HG03565 (cell line): ENCODE results near the gene GPX6.
A peak's percentile ranks its signal among the peaks of the same experiment; 100 is the strongest.
"Not testable (repeated sequence)": the region's sequence is repeated elsewhere in the genome, so short reads cannot be mapped to it uniquely, and the experiment has no call there.

Experiments used
- ATAC-seq: cut with Tn5 transposase; IDR thresholded peaks from one replicate; pipeline ENCODE4 v1.9.1; 2021; ENCODE audit warnings: mild to moderate bottlenecking, moderate library complexity; ENCODE audit not compliant: unreplicated experiment

Gene GPX6

GRCh38 chr6:28525496-28526039 lies 10.0 kb upstream of the GPX6 start, which contains the start of gene GPX5:
Gene GPX5 (plus strand): TSS chr6:28525881. CDS start chr6:28526014, 133 bp downstream.
- ATAC-seq, result no peak

- no peak for ATAC-seq
Observed at GRCh38 chr6:28523241-28523622, 7.6 kb upstream of the GPX6 start.

DNA sequence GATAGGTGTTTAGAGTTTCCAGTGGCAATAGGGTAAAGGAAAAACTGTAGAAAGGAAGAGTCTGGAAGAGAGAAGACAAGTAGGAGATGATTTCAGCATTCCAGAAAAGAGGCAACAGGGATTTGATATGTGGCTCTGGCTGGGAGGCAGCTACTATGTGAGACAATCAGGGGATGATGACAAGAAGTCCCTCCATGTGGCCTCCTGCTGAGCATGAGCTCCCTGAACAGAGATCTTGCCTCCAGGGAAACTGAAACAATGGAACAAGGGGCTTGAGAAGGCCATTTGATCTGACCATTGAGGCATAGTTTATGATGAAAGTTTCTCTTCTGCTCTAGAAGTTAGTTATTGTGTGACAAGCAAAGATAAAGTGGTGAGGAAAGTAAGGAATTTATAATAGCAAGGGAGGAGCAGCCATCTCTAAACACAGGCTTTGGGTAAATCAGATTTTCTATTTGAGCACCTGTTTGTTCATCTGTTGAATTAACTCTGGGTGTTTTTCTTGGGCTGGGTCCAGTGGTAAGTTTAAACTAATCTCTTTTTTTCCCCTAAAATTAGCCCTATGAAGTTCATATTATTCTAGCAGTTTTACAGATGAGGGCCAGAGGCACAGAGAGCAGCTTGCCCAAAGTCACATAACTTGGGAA lies 7.1 kb upstream of the GPX6 start:
- ATAC-seq, result no peak

- ATAC-seq, result no peak
Observed at GRCh38 chr6:28517964-28518363, 2.4 kb upstream of the GPX6 start.

DNA sequence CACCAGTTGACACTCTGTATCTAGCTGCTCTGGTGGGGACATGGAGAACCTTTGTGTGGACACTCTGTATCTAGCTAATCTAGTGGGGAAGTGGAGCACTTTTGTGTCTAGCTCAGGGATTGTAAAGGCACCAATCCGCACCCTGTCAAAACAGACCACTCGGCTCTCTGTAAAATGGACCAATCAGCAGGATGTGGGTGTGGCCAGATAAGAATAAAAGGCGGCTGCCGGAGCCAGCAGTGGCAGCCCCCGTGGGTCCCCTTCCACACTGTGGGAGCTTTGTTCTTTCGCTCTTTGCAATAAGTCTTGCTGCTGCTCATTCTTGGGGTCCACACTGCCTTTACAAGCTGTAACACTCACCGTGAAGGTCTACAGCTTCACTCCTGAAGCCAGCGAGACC lies 3.2 kb downstream of the GPX6 start:
- ATAC-seq, result not testable (repeated sequence)

DNA sequence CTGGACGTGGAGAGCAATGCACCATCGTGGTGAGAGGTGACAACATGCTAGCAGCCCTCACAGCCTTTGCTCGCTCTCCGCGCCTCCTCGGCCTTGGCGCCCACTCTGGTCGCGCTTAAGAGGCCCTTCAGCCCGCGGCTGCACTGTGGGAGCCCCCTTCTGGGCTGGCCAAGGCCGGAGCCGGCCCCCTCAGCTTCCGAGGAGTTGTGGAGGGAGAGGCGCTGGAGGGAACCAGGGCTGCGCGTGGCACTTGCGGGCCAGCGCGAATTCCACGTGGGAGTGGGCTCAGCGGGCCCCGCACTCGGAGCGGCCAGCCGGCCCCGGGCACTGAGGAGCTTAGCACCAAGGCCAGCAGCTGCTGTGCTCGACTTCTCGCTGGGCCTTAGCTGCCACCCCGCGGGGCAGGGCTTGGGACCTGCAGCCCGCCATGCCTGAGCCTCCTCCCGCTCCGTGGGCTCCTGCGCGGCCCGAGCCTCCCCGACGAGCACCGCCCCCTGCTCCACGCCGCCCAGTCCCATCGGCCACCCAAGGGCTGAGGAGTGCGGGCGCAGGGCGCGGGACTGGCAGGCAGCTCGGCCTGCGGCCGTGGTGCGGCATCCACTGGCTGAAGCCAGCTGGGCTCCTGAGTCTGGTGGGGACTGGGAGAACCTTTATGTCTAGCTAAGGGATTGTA lies 3.8 kb downstream of the GPX6 start:
- ATAC-seq, result no peak

GRCh38 chr6:28506807-28507475 lies 8.7 kb downstream of the GPX6 start:
- no peak for ATAC-seq

DNA sequence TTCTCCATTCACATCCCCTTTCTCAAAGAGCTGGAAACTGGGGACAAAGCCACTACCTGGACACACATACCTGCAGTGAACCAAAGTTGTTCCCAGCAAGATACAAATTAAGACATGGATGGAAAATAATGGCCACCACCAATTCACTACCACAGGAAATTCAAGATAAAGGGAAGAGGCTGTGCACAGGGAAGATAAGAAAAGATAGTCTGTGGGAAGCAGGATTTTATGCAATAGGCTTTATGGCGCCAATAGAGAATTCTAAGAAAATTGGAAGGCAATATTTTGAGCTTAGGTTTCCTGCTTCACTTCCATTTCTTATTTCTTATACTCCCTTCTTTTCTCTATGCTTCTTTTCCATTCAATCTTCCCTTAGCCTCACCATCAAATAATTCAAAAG lies 9.9 kb downstream of the GPX6 start:
- ATAC-seq, result no peak

DNA sequence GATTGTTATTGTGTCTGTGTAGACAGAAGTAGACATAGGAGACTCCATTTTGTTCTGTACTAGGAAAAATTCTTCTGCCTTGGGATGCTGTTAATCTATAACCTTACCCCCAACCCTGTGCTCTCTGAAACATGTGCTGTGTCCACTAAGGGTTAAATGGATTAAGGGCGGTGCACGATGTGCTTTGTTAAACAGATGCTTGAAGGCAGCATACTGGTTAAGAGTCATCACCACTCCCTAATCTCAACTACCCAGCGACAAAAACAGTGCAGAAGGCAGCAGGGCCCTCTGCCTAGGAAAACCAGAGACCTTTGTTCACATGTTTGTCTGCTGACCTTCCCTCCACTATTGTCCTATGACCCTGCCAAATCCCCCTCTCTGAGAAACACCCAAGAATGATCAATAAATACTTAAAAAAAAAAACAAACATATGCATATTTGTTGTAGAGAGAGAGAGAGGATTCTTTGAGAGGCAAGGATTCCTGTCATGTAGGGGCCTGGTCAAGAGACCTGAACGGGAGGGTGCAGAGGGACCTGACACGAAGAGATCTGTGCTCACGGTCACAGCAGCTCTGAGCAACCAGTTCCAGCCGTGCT lies 12.8 kb downstream of the GPX6 start:
- ATAC-seq, result not testable (repeated sequence)

DNA sequence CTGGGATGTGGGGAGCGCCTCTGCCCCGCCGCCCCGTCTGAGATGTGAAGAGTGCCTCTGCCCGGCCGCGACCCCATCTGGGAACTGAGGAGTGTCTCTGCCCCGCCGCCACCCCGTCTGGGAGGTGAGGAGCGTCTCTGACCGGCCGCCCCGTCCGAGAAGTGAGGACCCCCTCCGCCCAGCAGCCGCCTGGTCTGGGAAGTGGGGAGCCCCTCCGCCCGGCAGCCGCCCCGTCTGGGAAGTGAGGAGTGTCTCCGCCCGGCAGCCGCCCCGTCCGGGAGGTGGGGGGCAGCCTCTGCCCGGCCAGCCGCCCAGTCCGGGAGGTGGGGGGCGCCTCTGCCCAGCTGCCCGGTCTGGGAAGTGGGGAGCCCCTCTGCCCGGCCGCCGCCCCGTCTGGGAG lies 13.5 kb downstream of the GPX6 start:
- not testable (repeated sequence) for ATAC-seq

GRCh38 chr6:28501259-28501658 lies 14.3 kb downstream of the GPX6 start:
- ATAC-seq, result no peak

GRCh38 chr6:28497893-28498292 lies 17.7 kb downstream of the GPX6 start:
- no peak for ATAC-seq

DNA sequence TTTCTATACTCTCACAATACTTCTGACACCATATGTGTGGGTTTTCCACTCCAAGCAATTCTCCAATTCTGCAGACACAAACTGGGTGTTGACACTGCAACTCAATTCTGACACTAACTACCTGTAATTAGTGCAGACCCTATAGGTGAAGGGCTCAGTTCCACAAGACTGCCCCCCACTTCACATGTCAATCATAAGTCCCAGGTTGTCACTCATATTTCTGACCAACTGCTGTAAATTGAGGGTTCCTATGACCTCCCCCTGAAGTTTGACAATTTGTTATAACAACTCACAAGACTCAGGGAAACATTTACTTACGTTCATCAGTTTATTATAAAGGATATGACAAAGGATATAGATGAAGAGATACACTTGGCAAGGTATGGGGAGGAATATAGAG lies 18.3 kb downstream of the GPX6 start:
- ATAC-seq, result no peak

- ATAC-seq, result no peak
Observed at GRCh38 chr6:28496099-28496779, 19.4 kb downstream of the GPX6 start.

DNA sequence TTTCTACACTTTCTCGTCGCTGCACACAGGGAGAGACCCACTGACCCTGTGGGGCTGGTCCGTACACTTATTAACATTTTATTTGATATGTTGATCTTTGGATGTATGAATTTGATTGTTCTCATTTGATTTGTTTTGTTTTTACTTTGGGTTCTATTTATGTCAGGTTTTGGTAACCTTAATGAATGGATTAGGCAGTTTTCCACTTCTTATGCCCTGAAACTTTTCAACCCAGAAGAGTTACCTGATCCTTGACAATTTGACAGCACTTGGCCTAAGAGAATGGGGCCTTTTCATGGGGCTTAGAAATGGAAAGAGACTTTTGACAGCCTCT lies 23.6 kb downstream of the GPX6 start:
- no peak for ATAC-seq

DNA sequence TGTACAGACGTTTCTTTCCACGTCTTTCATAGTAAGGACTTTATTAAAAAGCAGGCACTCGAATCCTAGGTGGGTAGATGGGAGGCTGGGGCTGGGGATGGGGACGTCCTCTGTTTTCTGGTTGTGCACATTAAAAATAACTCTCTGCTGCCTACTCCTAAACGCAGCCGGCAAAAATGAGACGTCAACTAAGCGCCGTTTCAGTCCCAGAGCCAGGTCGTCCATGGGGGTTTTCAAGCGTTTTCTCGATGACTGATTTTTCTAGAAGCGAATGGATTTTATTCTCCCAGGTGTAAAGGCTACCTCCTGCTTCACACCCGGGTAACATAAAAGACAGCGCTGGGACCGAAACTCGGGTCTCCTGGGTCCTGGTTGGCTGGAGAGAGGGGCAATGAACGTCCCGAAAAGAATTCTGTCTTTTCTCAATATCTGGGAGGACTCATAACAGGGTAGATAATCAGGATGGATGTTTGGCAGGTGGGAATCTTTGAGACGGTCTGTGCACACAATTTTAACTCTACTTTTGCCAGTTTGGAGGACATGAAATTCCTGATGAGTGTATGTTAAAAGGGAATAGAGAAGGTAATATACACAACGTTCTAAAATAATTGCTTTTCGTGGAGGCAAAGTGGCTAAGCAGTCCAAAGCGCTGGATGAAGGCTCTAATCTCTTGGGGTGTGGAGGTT lies 25.2 kb downstream of the GPX6 start:
- ATAC-seq, result no peak

DNA sequence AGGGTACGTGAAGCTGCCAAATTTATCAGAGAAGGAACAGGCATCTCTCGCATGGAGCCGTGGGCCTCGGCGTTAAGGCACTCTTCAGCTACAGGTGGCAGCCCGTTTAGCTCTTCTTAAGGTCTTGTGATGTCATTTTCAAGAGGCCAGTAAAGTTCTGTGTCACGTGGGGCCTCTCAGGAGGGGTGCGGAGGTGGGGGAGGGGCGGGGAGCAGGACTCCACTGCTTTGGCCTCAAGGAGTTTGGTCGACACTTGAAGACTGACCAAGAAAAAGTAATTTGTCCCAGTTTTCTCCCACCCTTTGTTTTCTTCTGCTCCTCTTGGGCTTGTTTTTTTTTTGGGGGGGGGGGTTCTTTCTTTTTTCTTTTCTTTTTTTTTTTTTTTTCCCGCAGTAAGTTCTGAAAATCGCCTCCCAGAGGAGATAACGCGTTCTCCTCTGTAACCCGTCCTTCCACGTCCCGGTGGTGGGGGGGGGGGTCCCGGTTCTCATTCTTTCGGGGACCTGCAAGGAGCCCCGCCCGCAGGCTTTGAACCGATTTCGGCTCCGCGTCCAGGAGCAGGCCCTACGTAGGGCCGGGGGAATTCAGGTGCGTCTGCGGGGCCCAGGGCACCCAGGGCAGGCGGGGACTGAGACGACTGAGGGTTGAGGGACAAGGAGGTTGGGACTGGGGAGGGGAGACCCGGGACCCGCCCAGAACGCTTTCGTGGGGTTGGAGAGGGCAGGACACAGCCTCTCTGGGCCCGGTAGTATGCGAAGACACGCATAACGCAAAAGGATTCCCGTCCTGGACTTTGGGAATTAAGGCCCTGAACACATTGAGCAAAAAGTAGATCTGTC lies 26.0 kb downstream of the GPX6 start:
- peak; percentile 60 for ATAC-seq

GRCh38 chr6:28488916-28489365 lies 26.7 kb downstream of the GPX6 start:
- peak; percentile 19 for ATAC-seq

DNA sequence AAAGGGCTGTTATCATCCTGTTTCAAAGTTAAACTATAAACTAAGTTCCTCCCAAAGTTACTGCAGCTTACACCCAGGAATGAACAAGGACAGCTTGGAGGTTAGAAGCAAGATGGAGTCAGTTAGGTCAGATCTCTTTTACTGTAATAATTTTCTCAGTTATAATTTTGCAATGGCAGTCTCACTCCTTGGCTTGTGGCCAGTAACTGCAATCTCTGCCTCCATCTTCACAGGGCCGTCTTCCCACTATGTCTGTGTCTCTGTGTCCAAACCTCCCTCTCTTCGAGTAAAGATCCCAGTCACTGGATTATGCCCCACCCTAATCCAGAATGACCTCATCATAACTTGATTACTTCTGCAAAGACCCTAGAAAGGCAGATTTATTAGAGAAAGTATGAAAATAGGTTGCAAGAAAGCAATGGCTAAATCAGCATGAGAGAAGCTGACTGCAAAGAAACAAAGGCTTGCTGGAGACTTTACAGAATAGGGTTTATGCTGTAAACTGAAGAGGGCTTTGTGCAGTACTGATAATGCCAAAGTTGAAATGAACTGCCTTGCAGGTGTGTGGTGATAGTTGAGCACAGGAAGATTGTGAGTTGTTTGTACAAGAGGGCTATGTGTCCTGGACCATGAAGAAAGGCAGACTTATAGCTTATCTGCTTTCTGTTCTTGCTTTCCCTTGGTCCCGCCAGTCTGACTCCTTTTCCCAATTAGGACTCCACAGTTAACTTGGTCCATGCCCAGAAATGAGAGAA lies 28.4 kb downstream of the GPX6 start:
- ATAC-seq, result no peak
